A673 (cell line): ENCODE results near the gene MED27. TPM values are rescaled to one million over a fixed set of nuclear protein-coding genes. Genes with fewer than 3 reads are reported as not detected.

Source experiments
- BruUV-seq: library from RNA; stranded (reverse); fragments of 400-500 nt; replicated peaks from 2 replicates; lab custom pipeline; 2021; lab: Mats Ljungman, UMichigan
- CTCF ChIA-PET: fragments of 300-600 bp; sonication (Branson Sonifier 250); formaldehyde crosslinking; loops from one replicate; lab custom pipeline; 2022; ENCODE audit warnings: antibody characterized with exemption; lab: Charles Lee
- POLR2A ChIA-PET: fragments of 300-600 bp; sonication (Branson Sonifier 250); formaldehyde crosslinking; loops from one replicate; lab custom pipeline; 2022; ENCODE audit warnings: antibody characterized with exemption; ENCODE audit not compliant: low non-redundant PET; lab: Charles Lee
- DNase-seq: peaks from one replicate; pipeline ENCODE4 v3.0.0-alpha.2; 2015; ENCODE audit warnings: low spot score
- H3K27ac ChIP-seq: fragments of 200-600 bp; sonication (generic); 2 replicates; pipeline ENCODE4 v1.5.1; 2016; ENCODE audit warnings: mixed run types, low read depth, mild to moderate bottlenecking, mixed read lengths, antibody characterized with exemption, low read length; ENCODE audit not compliant: poor library complexity, severe bottlenecking
- H3K27me3 ChIP-seq: fragments of 200-600 bp; sonication (generic); replicated peaks from 2 replicates; pipeline ENCODE4 v1.6.1; 2017; ENCODE audit warnings: mixed run types, low read depth, mild to moderate bottlenecking, mixed read lengths, antibody characterized with exemption, low read length; ENCODE audit not compliant: insufficient read depth, poor library complexity
- H3K36me3 ChIP-seq: fragments of 200-600 bp; sonication (generic); 2 replicates; pipeline ENCODE4 v1.6.1; 2016; ENCODE audit warnings: mixed run types, mild to moderate bottlenecking, mixed read lengths, antibody characterized with exemption, low read length; ENCODE audit not compliant: insufficient read depth, poor library complexity, severe bottlenecking
- H3K4me1 ChIP-seq: fragments of 200-600 bp; sonication (generic); 2 replicates; pipeline ENCODE4 v1.6.1; 2017; ENCODE audit warnings: mixed run types, mild to moderate bottlenecking, mixed read lengths, antibody characterized with exemption, low read length; ENCODE audit not compliant: insufficient read depth, poor library complexity, severe bottlenecking
- H3K4me3 ChIP-seq: fragments of 200-600 bp; sonication (generic); 2 replicates; pipeline ENCODE4 v1.5.1; 2016; ENCODE audit warnings: low read depth, mixed run types, mild to moderate bottlenecking, mixed read lengths, low read length; ENCODE audit not compliant: poor library complexity, severe bottlenecking
- H3K9me3 ChIP-seq: fragments of 200-600 bp; sonication (generic); 2 replicates; pipeline ENCODE4 v1.6.1; 2016; ENCODE audit warnings: mixed run types, low read depth, mild to moderate bottlenecking, mixed read lengths, antibody characterized with exemption, low read length; ENCODE audit not compliant: poor library complexity, severe bottlenecking
- EZH2 ChIP-seq: fragments of 200-600 bp; sonication (generic); IDR thresholded peaks from 2 replicates; pipeline ENCODE4 v1.6.1; 2017; ENCODE audit warnings: borderline replicate concordance, low read depth, mild to moderate bottlenecking, mixed read lengths, antibody characterized with exemption, low read length; ENCODE audit not compliant: poor library complexity, severe bottlenecking
- intact Hi-C: fragments of 100-400 bp; cut with micrococcal nuclease; formaldehyde crosslinking; loops from one replicate; pipeline ENCODE4 v1.10.0; 2022; ENCODE audit not compliant: unreplicated experiment
- total RNA-seq: library from RNA; stranded (reverse); gene quantifications from 2 replicates; pipeline ENCODE4 v1.2.3, GENCODE V29; 2021
- TF ChIP-seq, protein P1 (sequence below): fragments of 300-800, 200-600 bp; sonication (generic); conservative IDR thresholded peaks from 2 replicates; pipeline ENCODE4 v1.5.1; 2017; ENCODE audit warnings: low read depth, mild to moderate bottlenecking, antibody characterized with exemption, low read length, moderate library complexity, mixed read lengths

The MED27 gene
- total RNA-seq, 1 experiment from 2014 or later: 45.4 TPM

- Histone ChIP-seq H3K9me3 (no peaks in the 10 kb centered on the region), H3K27ac (no peak overlapping the region), H3K36me3 (no peaks in the 10 kb centered on the region), H3K4me3 (no peak overlapping the region), H3K4me1 (no peaks in the 10 kb centered on the region), H3K27me3 (peaks cover 41% of the 10 kb centered on the region)
- BruUV-seq: no TSS peak
- POLR2A ChIA-PET: no interaction called here
- CTCF ChIA-PET: no interaction called here
- TF ChIP-seq, protein P1, sequence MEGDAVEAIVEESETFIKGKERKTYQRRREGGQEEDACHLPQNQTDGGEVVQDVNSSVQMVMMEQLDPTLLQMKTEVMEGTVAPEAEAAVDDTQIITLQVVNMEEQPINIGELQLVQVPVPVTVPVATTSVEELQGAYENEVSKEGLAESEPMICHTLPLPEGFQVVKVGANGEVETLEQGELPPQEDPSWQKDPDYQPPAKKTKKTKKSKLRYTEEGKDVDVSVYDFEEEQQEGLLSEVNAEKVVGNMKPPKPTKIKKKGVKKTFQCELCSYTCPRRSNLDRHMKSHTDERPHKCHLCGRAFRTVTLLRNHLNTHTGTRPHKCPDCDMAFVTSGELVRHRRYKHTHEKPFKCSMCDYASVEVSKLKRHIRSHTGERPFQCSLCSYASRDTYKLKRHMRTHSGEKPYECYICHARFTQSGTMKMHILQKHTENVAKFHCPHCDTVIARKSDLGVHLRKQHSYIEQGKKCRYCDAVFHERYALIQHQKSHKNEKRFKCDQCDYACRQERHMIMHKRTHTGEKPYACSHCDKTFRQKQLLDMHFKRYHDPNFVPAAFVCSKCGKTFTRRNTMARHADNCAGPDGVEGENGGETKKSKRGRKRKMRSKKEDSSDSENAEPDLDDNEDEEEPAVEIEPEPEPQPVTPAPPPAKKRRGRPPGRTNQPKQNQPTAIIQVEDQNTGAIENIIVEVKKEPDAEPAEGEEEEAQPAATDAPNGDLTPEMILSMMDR: no peak
- TF ChIP-seq EZH2: no peak
- no peak for DNase-seq
- intact Hi-C loops: no loop called here
These were observed 251.8 kb downstream of the MED27 start for GRCh38 chr9:131827821-131828369.

DNA sequence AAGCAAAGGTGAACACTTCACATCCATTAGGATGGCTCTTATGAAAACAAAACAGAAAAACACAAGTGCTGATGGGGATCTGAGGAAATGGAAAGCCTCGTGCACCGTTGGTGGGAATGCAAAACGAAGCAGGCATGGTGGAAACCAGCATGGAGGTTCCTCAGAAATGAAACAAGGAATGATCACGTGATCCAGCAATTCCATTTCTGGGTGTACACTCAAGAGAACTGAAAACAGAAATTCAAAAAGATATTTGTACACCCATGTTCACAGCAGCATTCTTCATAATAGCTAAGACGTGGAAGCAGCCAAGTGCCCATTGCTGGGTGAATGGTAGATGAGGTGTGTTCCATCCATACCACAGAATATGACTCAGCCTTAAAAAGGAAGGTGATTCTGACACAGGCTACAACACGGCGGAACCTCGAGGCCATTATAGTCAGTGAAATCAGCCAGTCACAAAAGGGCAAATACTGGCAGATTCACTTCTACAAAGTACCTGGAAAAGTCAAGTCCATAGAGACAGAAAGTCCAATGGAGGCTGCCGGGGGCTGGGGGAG, 252.6 kb downstream of the MED27 start:
- no peak overlapping the region for H3K27ac ChIP-seq
- no peaks in the 10 kb centered on the region for H3K9me3 ChIP-seq
- no peak for TF ChIP-seq EZH2
- TF ChIP-seq, protein P1: no peak
- H3K27me3 ChIP-seq: peaks cover 44% of the 10 kb centered on the region
- intact Hi-C loops: no loop called here
- POLR2A ChIA-PET: no interaction called here
- no peak overlapping the region for H3K4me3 ChIP-seq
- no TSS peak for BruUV-seq
- CTCF ChIA-PET: no interaction called here
- no peak for DNase-seq
- H3K4me1 ChIP-seq: no peaks in the 10 kb centered on the region
- no peaks in the 10 kb centered on the region for H3K36me3 ChIP-seq

DNA sequence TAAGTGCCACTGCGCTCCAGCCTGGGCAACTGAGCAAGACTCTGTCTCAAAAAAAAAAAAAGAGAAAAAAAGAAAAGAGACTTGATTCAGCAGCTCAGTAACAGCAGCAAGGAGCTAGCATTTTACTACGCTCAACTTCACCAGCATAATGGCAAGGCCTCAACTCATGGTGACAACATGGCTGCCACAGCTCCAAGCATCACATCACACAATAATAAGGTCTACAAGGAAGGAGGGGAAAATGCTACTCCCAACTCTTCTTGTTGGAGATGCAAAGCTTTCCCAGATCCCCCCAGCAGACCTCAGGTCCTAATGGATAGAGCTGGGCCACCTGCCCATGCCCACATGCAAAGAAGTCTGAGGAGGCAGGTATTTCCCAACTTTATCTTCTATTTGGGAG, 253.6 kb downstream of the MED27 start:
- peaks cover 54% of the 10 kb centered on the region for H3K27me3 ChIP-seq
- ChIA-PET POLR2A (no interaction called here), CTCF (no interaction called here)
- no TSS peak for BruUV-seq
- H3K9me3 ChIP-seq: no peaks in the 10 kb centered on the region
- no peak overlapping the region for H3K4me3 ChIP-seq
- no peak overlapping the region for H3K27ac ChIP-seq
- intact Hi-C loops: no loop called here
- H3K36me3 ChIP-seq: no peaks in the 10 kb centered on the region
- no peaks in the 10 kb centered on the region for H3K4me1 ChIP-seq
- DNase-seq: no peak
- TF ChIP-seq, protein P1: no peak
- TF ChIP-seq EZH2: no peak
